ENCODE measurements around the gene FAM47E. TPM values are rescaled to one million over a fixed set of nuclear protein-coding genes. Genes with fewer than 3 reads are reported as not detected.

The FAM47E gene
- polyA plus RNA-seq, 3 donors: 3.3 to 9.0 (median 8.4) TPM

- H3K27ac ChIP-seq (ENCODE audit: low read depth, low read length): no peak overlapping the region
- 67 to 88% (median 81%) methylated on average over 6 of the region's 6 CpGs for WGBS, 3 donors
Measured at GRCh38 chr4:76253511-76253910, 2.0 kb downstream of the FAM47E start.

DNA sequence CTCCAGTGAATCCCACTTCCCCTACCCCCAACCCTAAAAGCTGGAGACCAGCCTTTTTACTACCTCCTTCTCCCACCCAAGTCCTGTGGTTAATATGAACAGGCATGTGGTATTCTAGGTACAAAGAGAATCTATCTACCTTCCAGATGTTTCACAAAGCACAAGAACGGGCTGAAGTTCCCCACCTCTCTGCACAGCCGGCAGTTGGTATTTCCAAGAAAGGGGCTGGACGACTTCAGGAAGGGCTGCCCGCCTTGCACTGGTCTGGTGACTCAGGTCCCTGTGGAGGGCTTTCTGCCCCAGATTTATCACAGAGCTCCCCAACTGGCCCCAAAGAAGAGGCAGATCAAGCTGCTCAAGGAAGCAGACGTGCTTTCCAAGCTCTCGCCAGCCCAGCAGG is 4.5 kb downstream of the FAM47E start:
- WGBS, 3 donors: 69 to 93% (median 75%) methylated on average over 6 of the region's 6 CpGs
- H3K27ac ChIP-seq (ENCODE audit: low read depth, low read length): no peak overlapping the region

GRCh38 chr4:76256968-76257367 is 5.4 kb downstream of the FAM47E start:
- WGBS, 3 donors: 56 to 82% (median 77%) methylated on average over 1 of the region's 1 CpG

DNA sequence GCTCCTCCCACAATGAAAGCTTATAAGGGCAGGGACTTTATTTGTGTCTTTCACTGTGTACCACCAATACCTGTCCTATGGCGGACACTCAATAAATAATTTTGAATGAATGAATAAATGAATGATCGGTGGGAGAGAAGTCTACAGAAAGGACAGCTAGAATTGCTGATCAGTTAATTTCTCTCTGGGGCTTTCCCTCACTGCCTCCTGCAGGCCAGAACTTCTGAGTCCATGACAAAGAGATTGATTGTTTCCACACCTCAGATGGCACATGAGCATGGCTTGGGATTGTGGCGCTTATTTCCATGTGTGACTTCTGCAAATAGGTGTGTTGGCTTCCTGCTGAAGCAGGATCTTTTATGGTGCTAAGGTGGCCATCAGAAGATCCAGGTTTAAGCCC is 6.3 kb downstream of the FAM47E start:
- 93 to 98% (median 94%) methylated on average over 3 of the region's 3 CpGs for WGBS, 3 donors
- H3K27ac ChIP-seq (ENCODE audit: low read depth, low read length): no peak overlapping the region

More at GRCh38 chr4:76256968-76257367, 5.4 kb downstream of the FAM47E start:
- no peak overlapping the region for H3K27ac ChIP-seq (ENCODE audit: low read depth, low read length)

GRCh38 chr4:76260571-76260970 is 9.1 kb downstream of the FAM47E start:
- WGBS, 3 donors: 0 to 95% (median 64%) methylated on average over 1 of the region's 1 CpG

GRCh38 chr4:76265631-76266218 is 14.2 kb downstream of the FAM47E start:
- 82 to 92% (median 83%) methylated on average over 6 of the region's 6 CpGs for WGBS, 3 donors
- H3K27ac ChIP-seq (ENCODE audit: low read depth, low read length): no peak overlapping the region

More at GRCh38 chr4:76260571-76260970, 9.1 kb downstream of the FAM47E start:
- H3K27ac ChIP-seq (ENCODE audit: low read depth, low read length): no peak overlapping the region

DNA sequence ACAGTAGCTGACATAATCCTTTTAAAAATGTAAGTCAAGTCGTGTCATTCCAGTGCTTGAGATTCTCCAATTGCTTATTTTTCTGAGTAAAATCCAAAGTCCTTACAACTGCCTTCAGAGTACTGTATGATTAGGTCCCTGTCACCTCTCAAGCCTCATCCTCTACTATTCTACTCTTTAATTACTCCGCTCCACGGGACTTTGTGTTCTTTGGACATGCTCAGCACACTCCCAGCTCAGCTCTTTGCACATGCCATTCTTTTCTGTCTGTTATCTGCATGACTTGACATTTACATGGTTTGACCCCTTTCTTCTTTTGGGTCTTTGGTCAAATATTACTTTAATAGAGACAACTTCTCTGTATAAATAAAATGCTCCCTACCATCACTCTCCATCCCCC is 15.1 kb downstream of the FAM47E start:
- 73 to 79% (median 75%) methylated on average over 3 of the region's 3 CpGs for WGBS, 3 donors
- no peak overlapping the region for H3K27ac ChIP-seq (ENCODE audit: low read depth, low read length)

GRCh38 chr4:76267811-76268210 is 16.3 kb downstream of the FAM47E start:
- no peak overlapping the region for H3K27ac ChIP-seq (ENCODE audit: low read depth, low read length)
- 90 to 95% (median 94%) methylated on average over 6 of the region's 6 CpGs for WGBS, 3 donors

- WGBS, 3 donors: 85 to 87% (median 85%) methylated on average over 11 of the region's 11 CpGs
- no peak overlapping the region for H3K27ac ChIP-seq (ENCODE audit: low read depth, low read length)
Measured at GRCh38 chr4:76270244-76271175, 19.0 kb downstream of the FAM47E start.

DNA sequence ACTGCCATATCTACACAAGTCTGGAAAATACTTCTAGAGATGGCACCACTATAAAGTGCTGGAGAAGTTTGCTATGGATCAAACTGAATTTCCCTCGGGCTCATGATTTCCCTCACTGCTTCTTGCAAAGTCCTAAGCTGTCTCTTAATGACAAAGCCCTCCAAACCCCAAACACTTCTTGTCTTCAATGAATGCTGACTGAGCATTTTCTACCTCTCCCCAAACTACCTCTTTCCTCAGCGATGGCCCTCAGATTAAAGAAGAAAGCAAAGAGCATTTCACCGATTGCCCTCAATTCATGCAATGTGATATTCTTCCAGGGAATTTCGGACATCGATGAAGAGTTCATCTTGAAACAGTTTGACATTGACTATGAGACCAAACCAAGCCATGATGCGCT is 19.7 kb downstream of the FAM47E start:
- no peak overlapping the region for H3K27ac ChIP-seq (ENCODE audit: low read depth, low read length)
- 93 to 100% (median 95%) methylated on average over 6 of the region's 6 CpGs for WGBS, 3 donors

- no peak overlapping the region for H3K27ac ChIP-seq (ENCODE audit: low read depth, low read length)
Measured at GRCh38 chr4:76272073-76272472, 20.6 kb downstream of the FAM47E start.

DNA sequence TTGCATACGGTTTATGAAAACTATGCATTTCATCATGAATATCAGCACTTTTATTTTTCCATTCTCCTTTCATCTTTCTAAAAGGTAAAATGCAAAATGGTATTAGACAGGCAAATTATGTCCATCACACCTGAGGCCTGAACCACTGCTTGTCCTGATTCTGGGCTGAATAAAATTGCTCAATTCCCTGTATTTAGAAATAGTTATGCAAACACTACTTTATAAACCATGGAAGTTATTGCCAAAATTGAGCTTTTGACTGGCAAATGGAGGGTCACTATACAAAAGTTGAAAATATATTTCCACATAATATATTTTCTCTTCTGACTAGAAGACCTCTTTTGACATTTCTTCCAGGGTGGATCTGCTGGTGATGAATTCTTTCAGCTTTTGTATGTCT is 21.1 kb downstream of the FAM47E start:
- H3K27ac ChIP-seq (ENCODE audit: low read depth, low read length): no peak overlapping the region
- WGBS, 3 donors: 32 to 92% (median 65%) methylated on average over 1 of the region's 1 CpG

DNA sequence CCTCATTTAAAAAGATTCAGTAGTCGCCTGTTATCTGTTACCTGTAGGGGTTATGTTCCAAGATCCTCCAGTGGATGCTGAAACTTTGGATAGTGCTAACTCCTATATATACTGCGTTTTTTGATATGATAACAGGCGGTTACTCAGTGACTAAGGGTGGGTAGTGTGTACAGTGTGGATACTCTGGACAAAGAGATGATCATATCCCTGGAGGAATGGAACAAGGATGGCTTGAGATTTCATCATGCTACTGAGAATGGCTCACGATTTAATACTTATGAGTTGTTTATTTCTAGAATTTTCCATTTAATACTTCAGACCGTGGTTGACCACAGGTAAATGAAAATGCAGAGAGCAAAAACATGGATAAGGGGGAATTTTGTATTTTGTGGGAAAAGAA is 21.5 kb downstream of the FAM47E start:
- no peak overlapping the region for H3K27ac ChIP-seq (ENCODE audit: low read depth, low read length)
- WGBS, 3 donors: 62 to 87% (median 84%) methylated on average over 5 of the region's 5 CpGs

- 61 to 75% (median 73%) methylated on average over 3 of the region's 3 CpGs for WGBS, 3 donors
- H3K27ac ChIP-seq (ENCODE audit: low read depth, low read length): no peak overlapping the region
Measured at GRCh38 chr4:76275486-76276124, 24.1 kb downstream of the FAM47E start.

DNA sequence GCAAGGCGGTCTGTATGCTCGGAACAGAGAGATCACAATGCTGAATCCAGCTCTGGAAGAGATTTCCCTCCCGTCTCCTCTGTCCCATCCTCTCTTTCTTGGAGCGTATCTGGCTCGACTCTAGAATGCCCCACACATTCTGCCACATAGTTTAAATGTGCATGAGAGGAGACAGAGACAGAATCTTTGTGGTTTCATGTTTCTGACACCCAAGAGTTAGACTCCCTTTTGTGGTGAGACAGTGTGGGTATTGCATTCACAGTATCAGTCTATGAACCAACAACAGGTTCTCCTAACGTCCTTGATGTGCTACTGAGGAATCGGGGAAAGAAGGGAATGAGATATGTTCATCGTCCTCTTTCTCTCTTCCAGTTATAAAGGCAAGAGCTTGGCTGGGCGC is 25.3 kb downstream of the FAM47E start:
- 81 to 93% (median 81%) methylated on average over 9 of the region's 9 CpGs for whole genome bisulfite sequencing, 3 donors
- no peak overlapping the region for H3K27ac ChIP-seq (ENCODE audit: low read depth, low read length)

DNA sequence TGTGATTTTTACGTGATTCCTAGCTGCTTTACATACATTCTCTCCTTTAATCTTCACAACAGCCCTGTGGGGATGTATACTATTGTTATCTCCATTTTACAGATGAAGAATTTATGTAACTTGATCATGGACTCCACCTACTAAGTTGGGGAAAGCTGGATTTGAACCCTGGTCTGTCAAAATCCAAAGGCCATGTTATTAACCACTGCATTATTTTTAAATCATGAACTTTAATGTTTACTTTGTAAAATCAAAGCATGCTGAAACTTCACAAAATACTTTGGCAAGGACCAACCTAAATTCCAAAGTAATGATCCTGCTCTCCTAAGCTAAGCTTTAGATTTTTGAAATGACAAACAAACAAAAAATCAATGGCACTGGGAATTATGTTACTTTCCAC is 26.1 kb downstream of the FAM47E start:
- WGBS, 3 donors: 81 to 93% (median 82%) methylated on average over 1 of the region's 1 CpG
- no peak overlapping the region for H3K27ac ChIP-seq (ENCODE audit: low read depth, low read length)

DNA sequence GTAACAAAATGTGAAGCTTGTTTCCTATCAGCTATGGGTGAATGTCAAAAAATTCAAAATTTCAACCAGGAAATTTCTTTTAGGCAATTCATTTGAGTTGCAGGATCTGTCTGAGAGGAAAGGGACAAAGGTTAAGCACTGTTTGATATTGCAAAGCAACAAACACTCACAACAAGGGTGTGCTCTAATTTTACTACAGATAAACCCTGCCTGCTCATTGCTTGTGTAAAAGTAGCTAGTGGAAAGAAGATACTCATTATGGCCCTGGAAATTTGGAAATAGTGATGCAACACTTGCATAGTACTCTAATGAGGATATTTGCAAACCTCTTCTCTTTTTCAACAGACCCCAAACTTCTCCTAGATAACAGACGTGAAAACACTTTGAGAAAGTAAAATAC is 27.1 kb downstream of the FAM47E start:
- 36 to 74% (median 47%) methylated on average over 1 of the region's 1 CpG for WGBS, 3 donors

GRCh38 chr4:76279462-76279861 is 27.9 kb downstream of the FAM47E start:
- WGBS, 3 donors: 58 to 73% (median 72%) methylated on average over 4 of the region's 4 CpGs
- H3K27ac ChIP-seq (ENCODE audit: low read depth, low read length): no peak overlapping the region

More for the DNA sequence above, 27.1 kb downstream of the FAM47E start:
- no peak overlapping the region for H3K27ac ChIP-seq (ENCODE audit: low read depth, low read length)

Measured in adipose tissue (tissue), 3 donors.